Endothelial cell of umbilical vein (primary cell): ENCODE data around the gene PDIA5. TPM values are rescaled to one million over a fixed set of nuclear protein-coding genes. Genes with fewer than 3 reads are reported as not detected.

Experiments used
- BruUV-seq: library from RNA; stranded (reverse); fragments of 400-500 nt; replicated peaks from 2 replicates; lab custom pipeline; 2021; lab: Mats Ljungman, UMichigan
- CTCF ChIA-PET: fragments of 300-600, 350-600 bp; sonication (Branson Sonifier 250); formaldehyde crosslinking; loops from one replicate; lab custom pipeline; 2021; ENCODE audit warnings: antibody characterized with exemption, inconsistent platforms; lab: Charles Lee
- POLR2A ChIA-PET: fragments of 300-600, 350-600 bp; sonication (Branson Sonifier 250); formaldehyde crosslinking; loops from one replicate; lab custom pipeline; 2021; ENCODE audit warnings: antibody characterized with exemption, inconsistent platforms; lab: Charles Lee
- DNase-seq: peaks from one replicate; pipeline ENCODE4 v3.0.0-alpha.2; 2011; ENCODE audit warnings: low read depth, low spot score
- FAIRE-seq: peaks from 2 replicates; lab custom pipeline; 2011; peaks lifted over from hg19 to GRCh38; lab: Jason Lieb, UNC
- H2AFZ ChIP-seq: 2 replicates; pipeline ENCODE4 v1.6.0; 2012; ENCODE audit warnings: low read depth, low read length, control low read depth, inconsistent platforms
- H3K27ac ChIP-seq: 2 replicates; pipeline ENCODE4 v1.5.1; 2011; ENCODE audit warnings: low read depth, mild to moderate bottlenecking, control low read depth, low read length, moderate library complexity; ENCODE audit not compliant: insufficient read depth
- H3K27me3 ChIP-seq, 2 experiments: 2 replicates each; pipeline versions ENCODE4 v1.6.0 to v1.6.1; 2011; ENCODE audit warnings: low read length in 2 of 2, mixed read lengths in 1 of 2; ENCODE audit not compliant: control insufficient read depth in 2 of 2, insufficient read depth in 2 of 2
- H3K36me3 ChIP-seq, 2 experiments: 2 replicates in 1 of 2; 3 replicates in 1 of 2; pipeline ENCODE4 v1.5.1; 2011; ENCODE audit warnings: low read length in 2 of 2, mild to moderate bottlenecking in 1 of 2, moderate library complexity in 1 of 2; ENCODE audit not compliant: control insufficient read depth in 2 of 2, insufficient read depth in 2 of 2; ENCODE audit errors: extremely low read depth in 1 of 2
- H3K4me1 ChIP-seq: 3 replicates; pipeline ENCODE4 v1.5.1; 2011; ENCODE audit warnings: mild to moderate bottlenecking, low read length; ENCODE audit not compliant: control insufficient read depth, insufficient read depth; ENCODE audit errors: extremely low read depth
- H3K4me2 ChIP-seq: 2 replicates; pipeline ENCODE4 v1.6.1; 2011; ENCODE audit warnings: low read length, control low read depth, mixed read lengths; ENCODE audit not compliant: insufficient read depth
- H3K4me3 ChIP-seq, 3 experiments: fragments of 200-600 bp in 1 of 3; sonication (generic), shearing (Covaris generic) in 1 of 3; replicated peaks in 1 of 3; 2 replicates each; pipeline ENCODE4 v1.5.1; 2011 to 2016; ENCODE audit warnings: control low read depth in 3 of 3, low read length in 3 of 3, mild to moderate bottlenecking in 2 of 3, inconsistent platforms in 1 of 3, low read depth in 1 of 3, moderate library complexity in 1 of 3; ENCODE audit not compliant: insufficient read depth in 1 of 3
- H3K79me2 ChIP-seq: 2 replicates; pipeline ENCODE4 v1.6.0; 2012; ENCODE audit warnings: low read length, inconsistent platforms; ENCODE audit not compliant: control insufficient read depth, insufficient read depth
- H3K9ac ChIP-seq: replicated peaks from 2 replicates; pipeline ENCODE3; 2011; ENCODE audit warnings: low read length, control low read depth; ENCODE audit not compliant: insufficient read depth; ENCODE audit errors: extremely low read depth
- H3K9me1 ChIP-seq: replicated peaks from 3 replicates; pipeline ENCODE4 v1.6.0; 2011; ENCODE audit warnings: mild to moderate bottlenecking, low read length; ENCODE audit not compliant: control insufficient read depth, insufficient read depth; ENCODE audit errors: extremely low read depth
- H3K9me3 ChIP-seq: replicated peaks from 2 replicates; pipeline ENCODE4 v1.5.1; 2012; ENCODE audit warnings: low read length, inconsistent platforms; ENCODE audit not compliant: control insufficient read depth, insufficient read depth
- H4K20me1 ChIP-seq: replicated peaks from 2 replicates; pipeline ENCODE3; 2011; ENCODE audit warnings: mild to moderate bottlenecking, low read length; ENCODE audit not compliant: control insufficient read depth, insufficient read depth; ENCODE audit errors: extremely low read depth
- CTCF ChIP-seq, 2 donors: IDR thresholded peaks; 1 replicate in 1 of 2; 2 replicates in 1 of 2; pipeline ENCODE4 v1.5.1; 2011; ENCODE audit warnings: low read length in 2 of 2, mild to moderate bottlenecking in 2 of 2, moderate library complexity in 2 of 2, control low read depth in 1 of 2, inconsistent platforms in 1 of 2, low read depth in 1 of 2; ENCODE audit not compliant: insufficient read depth in 1 of 2; ENCODE audit errors: extremely low read depth in 1 of 2
- EZH2 ChIP-seq: IDR thresholded peaks from 2 replicates; pipeline ENCODE4 v1.6.1; 2012; ENCODE audit warnings: borderline replicate concordance, low read depth, mild to moderate bottlenecking, moderate library complexity, low read length, inconsistent platforms; ENCODE audit not compliant: severe bottlenecking
- FOS ChIP-seq: IDR thresholded peaks from 2 replicates; pipeline ENCODE4 v1.6.1; 2011; ENCODE audit warnings: mild to moderate bottlenecking, low read length, moderate library complexity, borderline replicate concordance; ENCODE audit not compliant: insufficient read depth
- GATA2 ChIP-seq: IDR thresholded peaks from 2 replicates; pipeline ENCODE4 v1.7.0; 2011; ENCODE audit warnings: low read depth, mild to moderate bottlenecking, moderate library complexity, mixed read lengths, low read length; ENCODE audit not compliant: insufficient read length, insufficient read depth
- JUN ChIP-seq: IDR thresholded peaks from 2 replicates; pipeline ENCODE4 v1.6.1; 2011; ENCODE audit warnings: borderline replicate concordance, low read depth; ENCODE audit not compliant: insufficient read length, insufficient read depth
- MYC ChIP-seq: IDR thresholded peaks from one replicate; pipeline ENCODE4 v1.6.1; 2011; ENCODE audit warnings: mild to moderate bottlenecking, low read depth, low read length
- POLR2A ChIP-seq: IDR thresholded peaks from 2 replicates; pipeline ENCODE4 v1.6.1; 2012; ENCODE audit warnings: low read depth, mild to moderate bottlenecking, control low read depth, low read length
- POLR2AphosphoS5 ChIP-seq: IDR thresholded peaks from 2 replicates; pipeline ENCODE4 v1.6.1; 2012; ENCODE audit warnings: low read depth, mild to moderate bottlenecking, control low read depth, low read length, moderate library complexity; ENCODE audit not compliant: insufficient read depth
- dilution Hi-C: fragments of 300-500 bp; cut with MboI; formaldehyde crosslinking; loops from one replicate; pipeline ENCODE4 v1.15.0; 2019; ENCODE audit warnings: low sequenced_read_pairs; ENCODE audit not compliant: extremely low pct_ligation_motif_present
- intact Hi-C: fragments of 100-400 bp; cut with micrococcal nuclease; formaldehyde crosslinking; loops from one replicate; pipeline ENCODE4 v1.10.0; 2022
- polyA plus RNA-seq, 4 experiments: library from polyadenylated mRNA; depleted of rRNA in 3 of 4; stranded (reverse) in 3 of 4; unstranded in 1 of 4; fragments of >200 nt; gene quantifications; 2 replicates each; pipeline versions ENCODE4 v1.2.1 to v1.2.3, GENCODE V29; 2011 to 2012; ENCODE audit warnings: missing spikeins in 1 of 4
- total RNA-seq: library from RNA; stranded (reverse); gene quantifications from 2 replicates; pipeline ENCODE4 v1.2.3, GENCODE V29; 2021
- TF ChIP-seq, protein P1 (sequence below): IDR thresholded peaks from 2 replicates; pipeline ENCODE4 v1.6.1; 2011; ENCODE audit not compliant: insufficient read depth, insufficient read length

PDIA5 gene
- total and polyA plus RNA-seq, 2 donors (not counting 3 experiments of a cell fraction or from before 2014, with no cell fraction given), result 55.7 to 85.6 TPM

- TF ChIP-seq EZH2 (peak; percentile 83), JUN (no peak)
- ChIA-PET POLR2A (interaction anchor here (0.6 kb wide), 1 partner anchor 209 kb away, joined by 6 read pairs; no protein-coding TSS in a partner anchor), CTCF (interaction anchor here (0.6 to 4.4 kb wide), 17 partner anchors 8 to 633 kb away, joined by 3 to 31 read pairs (median 4); partner anchors contain the start of gene PDIA5)
- no peak overlapping the region for H3K27ac ChIP-seq
- peak; percentile 66 for FAIRE-seq
- DNase-seq, result no peak
- no peaks in the 10 kb centered on the region for H3K36me3 ChIP-seq
- H3K4me3 ChIP-seq, result peak overlapping the region in 1 of 3 experiments; percentile 18
- no peaks in the 10 kb centered on the region for H3K79me2 ChIP-seq
- no peaks in the 10 kb centered on the region for H3K9me3 ChIP-seq
- H4K20me1 ChIP-seq, result no peaks in the 10 kb centered on the region
- peak overlapping the region; percentile 64 for H2AFZ ChIP-seq
- no TSS peak for BruUV-seq
- dilution Hi-C loops (no loop called here), intact Hi-C loops (loop anchor here (5.0 kb wide), 1 partner anchor 344 kb away; the partner anchor contains the start of gene PARP14)
- no peak overlapping the region for H3K9ac ChIP-seq
- H3K27me3 ChIP-seq, result peaks cover 73 to 98% of the 10 kb centered on the region in 2 experiments
- no peaks in the 10 kb centered on the region for H3K9me1 ChIP-seq
- peak overlapping the region; percentile 65 for H3K4me2 ChIP-seq
- H3K4me1 ChIP-seq, result peaks cover 17% of the 10 kb centered on the region
Measured at GRCh38 chr3:123026565-123027291, 40.1 kb upstream of the PDIA5 start.

- ChIA-PET CTCF (interaction anchor here (0.6 to 4.4 kb wide), 35 partner anchors 7 to 1481 kb away, joined by 3 to 31 read pairs (median 4); partner anchors contain the start of genes FAM162A, PDIA5, POLQ and SEC22A), POLR2A (interaction anchor here (0.6 kb wide), 1 partner anchor 209 kb away, joined by 6 read pairs; no protein-coding TSS in a partner anchor)
- FAIRE-seq (no peak), DNase-seq (peak; percentile 28)
- Histone ChIP-seq H3K9ac (no peak within 1 kb of the TSS), H2AFZ (peak within 1 kb of the TSS; percentile 82), H3K79me2 (no peaks in the 10 kb centered on the region), H3K4me3 (peak within 1 kb of the TSS; percentile 18 to 20 (median 20)), H3K9me1 (no peaks in the 10 kb centered on the region), H3K27ac (no peak within 1 kb of the TSS), H3K9me3 (no peaks in the 10 kb centered on the region), H3K4me1 (peaks cover 17% of the 10 kb centered on the region), H4K20me1 (no peaks in the 10 kb centered on the region), H3K36me3 (no peaks in the 10 kb centered on the region), H3K27me3 (peaks cover 73 to 97% of the 10 kb centered on the region in 2 experiments), H3K4me2 (peak within 1 kb of the TSS; percentile 65)
- intact Hi-C loops, result loop anchor here (1.0 to 5.0 kb wide), 9 partner anchors 55 to 1481 kb away; partner anchors contain the start of gene PARP14
- dilution Hi-C loops, result no loop called here
- no peak for TF ChIP-seq MYC
- TF ChIP-seq, protein P1, sequence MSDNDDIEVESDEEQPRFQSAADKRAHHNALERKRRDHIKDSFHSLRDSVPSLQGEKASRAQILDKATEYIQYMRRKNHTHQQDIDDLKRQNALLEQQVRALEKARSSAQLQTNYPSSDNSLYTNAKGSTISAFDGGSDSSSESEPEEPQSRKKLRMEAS, result no peak
- no peak for TF ChIP-seq POLR2A
- no peak for TF ChIP-seq POLR2AphosphoS5
- TF ChIP-seq JUN, result no peak
- no peak for TF ChIP-seq FOS
- no peak for TF ChIP-seq GATA2
- peak; percentile 37 to 47 for TF ChIP-seq CTCF (IDR thresholded peaks at IDR 0.05; ENCODE audit: extremely low read depth in 1 of 2, insufficient read depth in 1 of 2, low read depth in 1 of 2, low read length in 2 of 2)
- TF ChIP-seq EZH2, result peak; percentile 76
- BruUV-seq, result no TSS peak
Measured at GRCh38 chr3:123027292-123028232, 39.3 kb upstream of the PDIA5 start, which contains the start of gene SEMA5B. TSS of gene SEMA5B (minus strand) at chr3:123027763. CDS start at chr3:122961263, 66,500 bp downstream.
